Activated CD4-positive, alpha-beta T cell treated with anti-CD3 and anti-CD28 coated beads, Interleukin-2, amount 50 U/mL, for 16 hours (primary cell): ENCODE results near the gene OR2D3.
A peak's percentile ranks its signal among the peaks of the same experiment; 100 is the strongest.
"Not testable (repeated sequence)": the region's sequence is repeated elsewhere in the genome, so short reads cannot be mapped to it uniquely, and the experiment has no call there.

Source experiments
- DNase-seq: peaks from one replicate; pipeline ENCODE4 v3.0.0-alpha.2; 2020

OR2D3 gene

GRCh38 chr11:6928916-6929315, 8.1 kb downstream of the OR2D3 start:
- no peak for DNase-seq

DNA sequence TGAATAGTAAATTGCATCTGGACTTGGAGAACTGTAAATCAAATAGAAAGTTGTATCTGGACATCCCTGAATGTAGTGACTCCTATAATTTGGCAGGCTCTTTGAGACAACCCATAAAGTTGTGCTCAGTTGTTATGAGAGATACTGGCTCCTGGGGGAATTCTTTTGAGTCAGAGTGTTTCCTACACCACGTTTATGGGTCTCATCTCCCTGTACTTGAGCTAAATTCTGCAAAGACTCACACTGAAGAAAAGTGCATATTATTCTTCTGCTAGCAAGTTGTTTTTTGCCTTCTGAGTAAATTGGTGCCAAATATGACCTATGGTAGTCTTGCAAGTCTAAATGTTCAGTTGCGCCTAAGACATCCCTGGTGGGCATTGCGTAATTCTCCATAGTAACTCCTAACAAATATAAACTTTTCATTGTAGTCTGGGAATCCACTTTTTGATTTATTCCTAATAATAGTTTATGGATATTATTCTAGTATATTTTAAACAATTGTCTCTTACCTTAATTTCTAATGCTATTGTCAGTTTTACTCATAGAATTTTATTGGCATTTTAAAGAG, 10.4 kb downstream of the OR2D3 start:
- no peak for DNase-seq

GRCh38 chr11:6932145-6932544, 11.3 kb downstream of the OR2D3 start:
- DNase-seq: peak; percentile 10

DNA sequence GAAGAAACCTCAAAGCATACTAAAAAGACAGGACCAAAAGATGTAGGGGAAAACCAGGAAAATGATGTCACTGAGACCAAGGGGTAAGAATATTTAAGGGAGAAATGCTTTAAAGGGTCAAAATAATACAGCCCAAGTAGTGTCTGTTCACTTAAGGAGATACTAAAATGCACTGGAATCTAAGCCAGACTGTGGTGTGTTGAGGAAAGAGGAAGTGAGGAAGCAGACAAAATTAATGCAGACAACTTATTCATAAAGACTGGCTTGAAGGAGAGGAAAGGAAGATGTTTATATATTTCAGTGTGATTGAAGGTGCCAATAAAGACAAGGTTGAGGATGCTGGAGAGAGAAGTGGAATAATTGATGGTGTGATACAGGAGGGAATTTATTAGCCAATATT, 21.2 kb downstream of the OR2D3 start:
- DNase-seq: no peak

DNA sequence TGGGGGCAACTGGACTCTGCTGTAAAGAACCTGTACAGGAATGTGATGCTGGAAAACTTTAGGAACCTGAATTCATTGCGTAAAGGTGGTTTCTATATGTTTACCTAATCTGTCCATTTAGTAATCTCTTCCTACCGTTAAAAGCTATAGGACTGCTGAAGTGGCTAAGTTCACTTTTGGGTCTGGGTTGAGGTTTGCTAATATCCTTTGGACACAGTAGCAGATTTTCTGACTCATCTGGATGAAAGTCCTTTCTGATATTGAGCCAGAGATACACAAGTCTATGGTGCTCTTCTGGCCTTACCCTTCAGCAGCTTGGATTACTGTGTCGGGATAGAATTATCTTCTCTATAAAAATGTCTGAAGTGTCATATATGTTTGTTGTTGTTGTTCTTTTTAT, 22.3 kb downstream of the OR2D3 start:
- no peak for DNase-seq

DNA sequence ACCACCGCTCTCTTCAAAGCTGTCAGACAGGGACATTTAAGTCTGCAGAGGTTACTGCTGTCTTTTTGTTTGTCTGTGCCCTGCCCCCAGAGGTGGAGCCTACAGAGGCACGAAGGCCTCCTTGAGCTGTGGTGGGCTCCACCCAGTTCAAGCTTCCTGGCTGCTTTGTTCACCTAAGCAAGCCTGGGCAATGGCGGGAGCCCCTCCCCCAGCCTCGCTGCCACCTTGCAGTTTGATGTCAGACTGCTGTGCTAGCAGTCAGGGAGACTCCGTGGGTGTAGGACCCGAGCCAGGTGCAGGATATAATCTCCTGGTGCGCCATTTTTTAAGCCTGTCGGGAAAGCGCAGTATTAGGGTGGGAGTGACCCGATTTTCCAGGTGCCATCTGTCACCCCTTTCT, 33.4 kb downstream of the OR2D3 start:
- DNase-seq: not testable (repeated sequence)

- no peak for DNase-seq
These were observed 41.3 kb downstream of the OR2D3 start for GRCh38 chr11:6962141-6962540.

GRCh38 chr11:6962673-6963072, 41.9 kb downstream of the OR2D3 start:
- no peak for DNase-seq

DNA sequence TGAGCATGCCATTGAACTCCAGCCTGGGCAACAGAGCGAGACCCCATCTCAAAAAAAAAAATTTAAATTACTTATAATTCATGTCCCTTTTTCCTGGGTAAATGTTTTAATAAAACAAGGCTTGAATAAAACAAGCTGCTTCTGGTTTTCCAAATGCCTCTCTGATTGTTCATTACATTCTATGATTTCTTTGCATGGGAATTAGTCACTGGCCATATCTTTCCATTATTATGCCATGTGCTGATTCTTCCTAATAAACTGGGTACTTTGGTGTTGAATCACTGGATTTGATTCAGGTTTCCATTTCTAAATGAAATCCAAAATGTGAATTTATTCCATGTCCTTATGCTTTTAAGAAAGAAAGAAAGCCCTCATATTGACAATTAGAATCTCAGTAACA, 48.0 kb downstream of the OR2D3 start:
- no peak for DNase-seq

- not testable (repeated sequence) for DNase-seq
These were observed 49.1 kb downstream of the OR2D3 start for GRCh38 chr11:6969854-6970253.
